GM12878 (cell line): ENCODE measurements around the gene PRM2. TPM values are rescaled to one million over a fixed set of nuclear protein-coding genes. Genes with fewer than 3 reads are reported as not detected.

Experiments
- ATAC-seq: fragments of 200-7000 bp; cut with Tn5 transposase; 3 replicates; pipeline ENCODE4 v1.9.1; 2020; ENCODE audit warnings: mild to moderate bottlenecking, moderate library complexity
- BruUV-seq: library from RNA; stranded (reverse); fragments of 400-500 nt; replicated peaks from 2 replicates; lab custom pipeline; 2021; lab: Mats Ljungman, UMichigan
- CTCF ChIA-PET: fragments of 300-600 bp; sonication (Branson Sonifier 250); formaldehyde crosslinking; extraction: SDS; loops from one replicate; lab custom pipeline; 2021; ENCODE audit warnings: inconsistent platforms; lab: Yijun Ruan, JAX
- POLR2A ChIA-PET: fragments of 350-600 bp; formaldehyde crosslinking; extraction: SDS; loops from one replicate; lab custom pipeline; 2021; ENCODE audit warnings: inconsistent platforms; lab: Charles Lee
- RAD21 ChIA-PET: fragments of 300-600 bp; sonication (Branson Sonifier 250); formaldehyde crosslinking; loops from one replicate; lab custom pipeline; 2023; ENCODE audit warnings: antibody characterized with exemption; ENCODE audit not compliant: unreplicated experiment; lab: Charles Lee
- SMC1A ChIA-PET: fragments of 300-600 bp; sonication (Branson Sonifier 250); formaldehyde crosslinking; loops from one replicate; lab custom pipeline; 2023; ENCODE audit not compliant: unreplicated experiment, uncharacterized antibody; lab: Charles Lee
- DNase-seq: peaks from one replicate; pipeline ENCODE4 v3.0.0-alpha.2; 2011; ENCODE audit warnings: low read depth, low spot score
- FAIRE-seq: peaks from 3 replicates; lab custom pipeline; 2011; peaks lifted over from hg19 to GRCh38; lab: Jason Lieb, UNC
- H2AFZ ChIP-seq: 2 replicates; pipeline ENCODE4 v1.6.0; 2011; ENCODE audit warnings: low read depth, low read length, control low read depth; ENCODE audit not compliant: control insufficient read depth
- H3K27ac ChIP-seq: 2 replicates; pipeline ENCODE4 v1.5.1; 2011; ENCODE audit warnings: control low read depth; ENCODE audit not compliant: control insufficient read depth, insufficient read depth
- H3K27me3 ChIP-seq, 2 experiments: replicated peaks in 1 of 2; 2 replicates each; pipeline versions ENCODE4 v1.6.0 to v1.6.1; 2011; ENCODE audit warnings: low read length in 1 of 2; ENCODE audit not compliant: control insufficient read depth in 2 of 2, insufficient read depth in 2 of 2
- H3K36me3 ChIP-seq, 2 experiments: 2 replicates each; pipeline ENCODE4 v1.5.1; 2011; ENCODE audit warnings: low read length in 1 of 2; ENCODE audit not compliant: control insufficient read depth in 2 of 2, insufficient read depth in 2 of 2
- H3K4me1 ChIP-seq: 2 replicates; pipeline ENCODE4 v1.6.1; 2011; ENCODE audit warnings: mild to moderate bottlenecking, low read length, moderate library complexity, mixed read lengths; ENCODE audit not compliant: control insufficient read depth, insufficient read depth
- H3K4me2 ChIP-seq: 2 replicates; pipeline ENCODE4 v1.6.0; 2011; ENCODE audit warnings: control low read depth; ENCODE audit not compliant: control insufficient read depth, insufficient read depth
- H3K4me3 ChIP-seq: fragments of 200-600 bp; sonication (generic); 2 replicates; pipeline ENCODE4 v1.5.1; 2016
- H3K79me2 ChIP-seq: 2 replicates; pipeline ENCODE4 v1.6.0; 2011; ENCODE audit warnings: low read length; ENCODE audit not compliant: control insufficient read depth, insufficient read depth
- H3K9ac ChIP-seq: 2 replicates; pipeline ENCODE4 v1.8.0; 2011; ENCODE audit warnings: low read length, control low read depth, mixed read lengths; ENCODE audit not compliant: control insufficient read depth, insufficient read depth
- H3K9me3 ChIP-seq: replicated peaks from 3 replicates; pipeline ENCODE4 v1.5.1; 2011; ENCODE audit warnings: mild to moderate bottlenecking, low read length; ENCODE audit not compliant: control insufficient read depth, insufficient read depth
- H4K20me1 ChIP-seq: 2 replicates; pipeline ENCODE4 v1.6.0; 2011; ENCODE audit not compliant: control insufficient read depth, insufficient read depth
- POLR2AphosphoS2 ChIP-seq: IDR thresholded peaks from 2 replicates; pipeline ENCODE4 v1.6.1; 2011; ENCODE audit warnings: low read depth, mild to moderate bottlenecking, low read length, improper control_type of control experiment, moderate library complexity
- RELB ChIP-seq: fragments of 450-650 bp; IDR thresholded peaks from 2 replicates; pipeline ENCODE4 v1.6.1; 2017; ENCODE audit warnings: low read depth, mild to moderate bottlenecking, moderate library complexity
- RUNX3 ChIP-seq: IDR thresholded peaks from 2 replicates; pipeline ENCODE4 v1.6.1; 2012; ENCODE audit warnings: low read length, inconsistent platforms
- SMARCA5 ChIP-seq: fragments of 450-650 bp; IDR thresholded peaks from 2 replicates; pipeline ENCODE4 v1.6.1; 2017; ENCODE audit warnings: mild to moderate bottlenecking
- SPI1 ChIP-seq: IDR thresholded peaks from 2 replicates; pipeline ENCODE4 v1.6.1; 2011; ENCODE audit warnings: low read depth, mild to moderate bottlenecking, low read length, moderate library complexity, borderline replicate concordance; ENCODE audit not compliant: insufficient read depth
- TBL1XR1 ChIP-seq: IDR thresholded peaks from 2 replicates; pipeline ENCODE4 v1.6.1; 2012; ENCODE audit warnings: low read depth, low read length, improper control_type of control experiment
- TCF3 ChIP-seq: IDR thresholded peaks from 2 replicates; pipeline ENCODE4 v1.6.1; 2012; ENCODE audit warnings: low read depth, mild to moderate bottlenecking, low read length, borderline replicate concordance; ENCODE audit not compliant: insufficient read depth
- WGBS: methylation state at CpG from one replicate; pipeline ENCODE4 v1.1.6; 2016; ENCODE audit warnings: low lambda C conversion rate; ENCODE audit not compliant: insufficient replicate concordance, insufficient coverage; ENCODE audit errors: missing lambda C conversion rate; 5-methylcytosine and 5-hydroxymethylcytosine counted together
- in situ Hi-C: fragments of 300-500 bp; cut with MboI; formaldehyde crosslinking; loops from 9 replicates; pipeline ENCODE4 v1.14.3; 2018; ENCODE audit warnings: mixed read lengths
- intact Hi-C: fragments of 100-400 bp; cut with micrococcal nuclease; formaldehyde crosslinking; loops from one replicate; pipeline ENCODE4 v1.14.2; 2022; ENCODE audit not compliant: unreplicated experiment
- polyA plus RNA-seq, 11 experiments: library from polyadenylated mRNA; depleted of rRNA in 4 of 11; unstranded in 6 of 11; stranded (reverse) in 5 of 11; fragments of >200 nt; fragmentation: Nextera tagmentation in 4 of 11; fragmentation: Illumina TruSeq in 1 of 11; extraction: Ambion mirVana in 4 of 11; extraction: Trizol in 1 of 11; gene quantifications; 1 replicate in 1 of 11; 2 replicates in 10 of 11; pipeline versions ENCODE4 v1.2.1 to v1.2.3, GENCODE V29; 2011 to 2016; ENCODE audit warnings: inconsistent platforms in 2 of 11, missing spikeins in 2 of 11, low read depth in 1 of 11
- total RNA-seq, 4 experiments: library from RNA; depleted of rRNA in 3 of 4; stranded (reverse); fragments of >200 nt in 3 of 4; fragmentation: Illumina TruSeq in 1 of 4; extraction: Trizol in 1 of 4; gene quantifications; 2 replicates each; pipeline versions ENCODE4 v1.2.1 to v1.2.3, GENCODE V29; 2013 to 2021

Gene PRM2
- total and polyA plus RNA-seq, 10 of the 15 experiments (the other 5 are each of a cell fraction or from before 2014, with no cell fraction given), result not detected

- TF ChIP-seq TCF3 (no peak), TBL1XR1 (0 out of 2 replicates have a peak, but pooled peaks have one; percentile 52)
- Histone ChIP-seq H3K4me1 (peaks cover 68% of the 10 kb centered on the region), H3K79me2 (no peaks in the 10 kb centered on the region), H4K20me1 (no peaks in the 10 kb centered on the region), H2AFZ (no peak overlapping the region), H3K9ac (peak overlapping the region; percentile 42), H3K4me3 (peak overlapping the region; percentile 27; the same call in 1 of the 2 replicates), H3K27ac (peak overlapping the region; percentile 90), H3K36me3 (no peaks in the 10 kb centered on the region), H3K9me3 (peaks cover 2% of the 10 kb centered on the region; the same call in 2 of the 3 replicates), H3K4me2 (peak overlapping the region; percentile 46), H3K27me3 (no peaks in the 10 kb centered on the region)
- ChIA-PET SMC1A (interaction anchor here (0.6 to 7.4 kb wide), 16 partner anchors 11 to 346 kb away, joined by 3 to 194 read pairs (median 4); partner anchors contain the start of gene SOCS1), POLR2A (interaction anchor here (0.6 to 5.4 kb wide), 11 partner anchors 13 to 84 kb away, joined by 3 to 85 read pairs (median 5); partner anchors contain the start of gene SOCS1), RAD21 (interaction anchor here (0.6 to 8.5 kb wide), 10 partner anchors 10 to 345 kb away, joined by 3 to 206 read pairs (median 10); partner anchors contain the start of gene SOCS1), CTCF (interaction anchor here (0.9 to 6.9 kb wide), 9 partner anchors 13 to 347 kb away, joined by 3 to 70 read pairs (median 10); partner anchors contain the start of gene SOCS1)
- no peak for FAIRE-seq
- 20% methylated on average over 3 of the region's 3 CpGs for WGBS
- in situ Hi-C loops (no loop called here), intact Hi-C loops (loop anchor here (2.0 to 5.0 kb wide), 3 partner anchors 54 to 346 kb away; partner anchors contain the start of gene SOCS1)
- BruUV-seq, result TSS peak; percentile 97
- DNase-seq, result no peak
- peak; percentile 6 for ATAC-seq
Observed at GRCh38 chr16:11310634-11310977, 34.3 kb upstream of the PRM2 start.

- no TSS peak for BruUV-seq
- Histone ChIP-seq H3K4me1 (peaks cover 67% of the 10 kb centered on the region), H3K27me3 (no peaks in the 10 kb centered on the region), H3K36me3 (no peaks in the 10 kb centered on the region), H4K20me1 (no peaks in the 10 kb centered on the region), H3K9ac (peak overlapping the region; percentile 42; the same call in 1 of the 2 replicates), H3K4me3 (peak overlapping the region; percentile 27; the same call in 1 of the 2 replicates), H3K9me3 (peaks cover 2% of the 10 kb centered on the region; the same call in 2 of the 3 replicates), H3K79me2 (no peaks in the 10 kb centered on the region), H3K4me2 (peak overlapping the region; percentile 57), H3K27ac (peak overlapping the region; percentile 90), H2AFZ (no peak overlapping the region; the same call in 1 of the 2 replicates)
- SMC1A ChIA-PET, result interaction anchor here (0.6 to 7.4 kb wide), 19 partner anchors 11 to 368 kb away, joined by 3 to 194 read pairs (median 3); partner anchors contain the start of gene SOCS1
- RAD21 ChIA-PET, result interaction anchor here (0.6 to 8.5 kb wide), 14 partner anchors 11 to 345 kb away, joined by 3 to 206 read pairs (median 6); partner anchors contain the start of gene SOCS1
- ATAC-seq (peak; percentile 49), DNase-seq (peak; percentile 77), FAIRE-seq (no peak)
- POLR2A ChIA-PET, result interaction anchor here (0.5 to 5.4 kb wide), 17 partner anchors 11 to 996 kb away, joined by 3 to 85 read pairs (median 5); partner anchors contain the start of gene SOCS1
- intact Hi-C loops (loop anchor here (2.0 to 5.0 kb wide), 3 partner anchors 53 to 345 kb away; partner anchors contain the start of gene SOCS1), in situ Hi-C loops (loop anchor here (5.0 to 10.0 kb wide), 2 partner anchors 343 to 1005 kb away; no protein-coding TSS in a partner anchor)
- WGBS, result 29% methylated on average over 9 of the region's 9 CpGs
- CTCF ChIA-PET, result interaction anchor here (1.0 to 6.9 kb wide), 10 partner anchors 12 to 346 kb away, joined by 3 to 70 read pairs (median 8); partner anchors contain the start of gene SOCS1
- TF ChIP-seq RELB (peak; percentile 59; the same call in 1 of the 2 replicates), SMARCA5 (0 out of 2 replicates have a peak, but pooled peaks have one; percentile 51), POLR2AphosphoS2 (no peak), RUNX3 (peak; percentile 59; the same call in 1 of the 2 replicates), SPI1 (peak; percentile 49; the same call in 1 of the 2 replicates)
Observed at GRCh38 chr16:11309895-11310633, 33.8 kb upstream of the PRM2 start.
